B cell (primary cell): ENCODE data around the gene MARF1.

Experiments used
- EZH2 ChIP-seq: IDR thresholded peaks from 2 replicates; pipeline ENCODE4 v1.6.1; 2012; ENCODE audit warnings: borderline replicate concordance, low read depth, mild to moderate bottlenecking, moderate library complexity, low read length; ENCODE audit not compliant: insufficient read depth, poor library complexity, severe bottlenecking
- TF ChIP-seq, protein P1 (sequence below): fragments of 200-600 bp; IDR thresholded peaks from one replicate; pipeline ENCODE4 v1.8.0; 2022; ENCODE audit warnings: antibody characterized with exemption, mild to moderate bottlenecking

- TF ChIP-seq, protein P1, sequence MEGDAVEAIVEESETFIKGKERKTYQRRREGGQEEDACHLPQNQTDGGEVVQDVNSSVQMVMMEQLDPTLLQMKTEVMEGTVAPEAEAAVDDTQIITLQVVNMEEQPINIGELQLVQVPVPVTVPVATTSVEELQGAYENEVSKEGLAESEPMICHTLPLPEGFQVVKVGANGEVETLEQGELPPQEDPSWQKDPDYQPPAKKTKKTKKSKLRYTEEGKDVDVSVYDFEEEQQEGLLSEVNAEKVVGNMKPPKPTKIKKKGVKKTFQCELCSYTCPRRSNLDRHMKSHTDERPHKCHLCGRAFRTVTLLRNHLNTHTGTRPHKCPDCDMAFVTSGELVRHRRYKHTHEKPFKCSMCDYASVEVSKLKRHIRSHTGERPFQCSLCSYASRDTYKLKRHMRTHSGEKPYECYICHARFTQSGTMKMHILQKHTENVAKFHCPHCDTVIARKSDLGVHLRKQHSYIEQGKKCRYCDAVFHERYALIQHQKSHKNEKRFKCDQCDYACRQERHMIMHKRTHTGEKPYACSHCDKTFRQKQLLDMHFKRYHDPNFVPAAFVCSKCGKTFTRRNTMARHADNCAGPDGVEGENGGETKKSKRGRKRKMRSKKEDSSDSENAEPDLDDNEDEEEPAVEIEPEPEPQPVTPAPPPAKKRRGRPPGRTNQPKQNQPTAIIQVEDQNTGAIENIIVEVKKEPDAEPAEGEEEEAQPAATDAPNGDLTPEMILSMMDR = no peak
- TF ChIP-seq EZH2 = no peak
These were observed 28.7 kb upstream of the MARF1 start for GRCh38 chr16:15671530-15672117.
